ENCODE data around the gene FBLIM1. TPM values are rescaled to one million over a fixed set of nuclear protein-coding genes. Genes with fewer than 3 reads are reported as not detected.

FBLIM1 gene
- total RNA-seq, 2 donors from 2014 or later, result 731 to 997 TPM

- no peak overlapping the region for H3K4me3 ChIP-seq
- TF ChIP-seq CTCF (IDR thresholded peaks at IDR 0.05), result no peak
- H3K36me3 ChIP-seq, result peaks cover 54% of the 10 kb centered on the region
- no peak overlapping the region for H3K27ac ChIP-seq
- no peaks in the 10 kb centered on the region for H3K27me3 ChIP-seq (replicated peaks; ENCODE audit: insufficient read depth)
- H3K4me1 ChIP-seq (ENCODE audit: control insufficient read depth in 1 of 2, low read depth in 2 of 2), result peaks cover 13 to 20% of the 10 kb centered on the region in 2 donors
- ATAC-seq (ENCODE audit: insufficient number of reproducible peaks, low FRiP score, low read depth) (no peak), DNase-seq (ENCODE audit: low spot score) (no peak)
- no peaks in the 10 kb centered on the region for H3K9me3 ChIP-seq
Observed at GRCh38 chr1:15717418-15718125, 41.0 kb upstream of the FBLIM1 start.

- Histone ChIP-seq H3K27me3 (replicated peaks; ENCODE audit: insufficient read depth) (no peaks in the 10 kb centered on the region), H3K36me3 (peaks cover 60% of the 10 kb centered on the region), H3K9me3 (no peaks in the 10 kb centered on the region), H3K27ac (no peak overlapping the region), H3K4me3 (no peak overlapping the region), H3K4me1 (ENCODE audit: control insufficient read depth in 1 of 2, low read depth in 2 of 2) (peaks cover 13 to 20% of the 10 kb centered on the region in 2 donors)
- DNase-seq (ENCODE audit: low spot score), result no peak
- no peak for TF ChIP-seq CTCF (IDR thresholded peaks at IDR 0.05)
- ATAC-seq (ENCODE audit: insufficient number of reproducible peaks, low FRiP score, low read depth), result no peak
Observed at GRCh38 chr1:15718199-15718601, 40.4 kb upstream of the FBLIM1 start.

- DNase-seq (ENCODE audit: low spot score) (no peak), ATAC-seq (ENCODE audit: insufficient number of reproducible peaks, low FRiP score, low read depth) (no peak)
- no peaks in the 10 kb centered on the region for H3K27me3 ChIP-seq (replicated peaks; ENCODE audit: insufficient read depth)
- H3K4me1 ChIP-seq (ENCODE audit: control insufficient read depth in 1 of 2, low read depth in 2 of 2), result peaks cover 5 to 9% of the 10 kb centered on the region in 2 donors
- TF ChIP-seq CTCF (IDR thresholded peaks at IDR 0.05), result no peak
- H3K9me3 ChIP-seq, result no peaks in the 10 kb centered on the region
- H3K36me3 ChIP-seq, result peaks cover 63% of the 10 kb centered on the region
- no peak overlapping the region for H3K4me3 ChIP-seq
- H3K27ac ChIP-seq, result no peak overlapping the region
Observed at GRCh38 chr1:15719381-15720120, 39.0 kb upstream of the FBLIM1 start.

- Histone ChIP-seq H3K4me3 (no peak overlapping the region), H3K4me1 (ENCODE audit: control insufficient read depth in 1 of 2, low read depth in 2 of 2) (no peaks in the 10 kb centered on the region), H3K36me3 (peaks cover 76% of the 10 kb centered on the region), H3K27ac (no peak overlapping the region), H3K9me3 (no peaks in the 10 kb centered on the region), H3K27me3 (replicated peaks; ENCODE audit: insufficient read depth) (no peaks in the 10 kb centered on the region)
- DNase-seq (ENCODE audit: low spot score) (no peak), ATAC-seq (ENCODE audit: insufficient number of reproducible peaks, low FRiP score, low read depth) (no peak)
- TF ChIP-seq CTCF (IDR thresholded peaks at IDR 0.05), result no peak
Observed at GRCh38 chr1:15720861-15721260, 37.7 kb upstream of the FBLIM1 start.

- H3K4me3 ChIP-seq, result no peak overlapping the region
- H3K36me3 ChIP-seq, result peaks cover 80% of the 10 kb centered on the region
- H3K4me1 ChIP-seq (ENCODE audit: control insufficient read depth in 1 of 2, low read depth in 2 of 2), result no peaks in the 10 kb centered on the region
- H3K27ac ChIP-seq, result no peak overlapping the region
- DNase-seq (ENCODE audit: low spot score) (no peak), ATAC-seq (ENCODE audit: insufficient number of reproducible peaks, low FRiP score, low read depth) (no peak)
- H3K9me3 ChIP-seq, result no peaks in the 10 kb centered on the region
- TF ChIP-seq CTCF (IDR thresholded peaks at IDR 0.05), result no peak
- no peaks in the 10 kb centered on the region for H3K27me3 ChIP-seq (replicated peaks; ENCODE audit: insufficient read depth)
Observed at GRCh38 chr1:15722411-15722810, 36.2 kb upstream of the FBLIM1 start.

All from thoracic aorta (tissue), 2 donors.